Brain microvascular endothelial cell (primary cell): ENCODE measurements around the gene ADK.

Source experiments
- DNase-seq: peaks from one replicate; pipeline ENCODE4 v3.0.0-alpha.2; 2020
- H3K27ac ChIP-seq: fragments of 250-450 bp; sonication (Bioruptor Pico); 2 replicates; pipeline ENCODE4 v1.5.1; 2020; ENCODE audit warnings: mild to moderate bottlenecking, moderate library complexity
- H3K27me3 ChIP-seq: fragments of 250-450 bp; sonication (Bioruptor Pico); replicated peaks from 2 replicates; pipeline ENCODE4 v1.5.1; 2020; ENCODE audit warnings: mild to moderate bottlenecking
- H3K36me3 ChIP-seq: fragments of 250-450 bp; sonication (Bioruptor Pico); replicated peaks from 2 replicates; pipeline ENCODE4 v1.5.1; 2020; ENCODE audit warnings: mild to moderate bottlenecking
- H3K4me3 ChIP-seq: 2 replicates; pipeline ENCODE4 v1.5.1; 2011; ENCODE audit warnings: low read depth, mild to moderate bottlenecking, control low read depth, low read length, moderate library complexity
- CTCF ChIP-seq: IDR thresholded peaks from 2 replicates; pipeline ENCODE4 v1.5.1; 2011; ENCODE audit warnings: low read depth, mild to moderate bottlenecking, moderate library complexity, low read length, control low read depth, inconsistent platforms; ENCODE audit errors: missing control alignments
- in situ Hi-C: cut with HindIII; loops from 2 replicates; pipeline ENCODE4 v1.10.0; 2017; ENCODE audit warnings: low sequenced_read_pairs, low pct_ligation_motif_present

The ADK gene

GRCh38 chr10:74255214-74255613 lies 104.2 kb downstream of the ADK start:
- in situ Hi-C loops, result loop anchor here (25.0 kb wide), 1 partner anchor 807 kb away; a partner anchor contains a TSS
- no peak overlapping the region for H3K27ac ChIP-seq
- DNase-seq, result no peak
- H3K27me3 ChIP-seq, result no peaks in the 10 kb centered on the region
- H3K4me3 ChIP-seq, result no peak overlapping the region
- H3K36me3 ChIP-seq, result no peaks in the 10 kb centered on the region
- no peak for TF ChIP-seq CTCF

- in situ Hi-C loops, result loop anchor here (25.0 kb wide), 1 partner anchor 806 kb away; a partner anchor contains a TSS
- no peaks in the 10 kb centered on the region for H3K36me3 ChIP-seq
- H3K4me3 ChIP-seq, result no peak overlapping the region
- no peak for TF ChIP-seq CTCF
- H3K27ac ChIP-seq, result no peak overlapping the region
- no peak for DNase-seq
- no peaks in the 10 kb centered on the region for H3K27me3 ChIP-seq
Observed at GRCh38 chr10:74255888-74256357, 104.9 kb downstream of the ADK start.

- Histone ChIP-seq H3K36me3 (no peaks in the 10 kb centered on the region), H3K27me3 (no peaks in the 10 kb centered on the region), H3K4me3 (no peak overlapping the region), H3K27ac (no peak overlapping the region)
- TF ChIP-seq CTCF, result no peak
- in situ Hi-C loops, result loop anchor here (25.0 kb wide), 1 partner anchor 799 kb away; a partner anchor contains a TSS
- no peak for DNase-seq
Observed at GRCh38 chr10:74262856-74263255, 111.8 kb downstream of the ADK start.

GRCh38 chr10:74263996-74264395 lies 113.0 kb downstream of the ADK start:
- TF ChIP-seq CTCF, result no peak
- Histone ChIP-seq H3K27ac (no peak overlapping the region), H3K27me3 (no peaks in the 10 kb centered on the region), H3K36me3 (no peaks in the 10 kb centered on the region), H3K4me3 (no peak overlapping the region)
- in situ Hi-C loops, result loop anchor here (25.0 kb wide), 1 partner anchor 798 kb away; a partner anchor contains a TSS
- no peak for DNase-seq

GRCh38 chr10:74272288-74272687 lies 121.3 kb downstream of the ADK start:
- TF ChIP-seq CTCF, result no peak
- H3K27me3 ChIP-seq, result no peaks in the 10 kb centered on the region
- H3K4me3 ChIP-seq, result no peak overlapping the region
- no peak overlapping the region for H3K27ac ChIP-seq
- in situ Hi-C loops, result loop anchor here (25.0 kb wide), 1 partner anchor 790 kb away; a partner anchor contains a TSS
- DNase-seq, result no peak
- no peaks in the 10 kb centered on the region for H3K36me3 ChIP-seq

GRCh38 chr10:74275755-74276290 lies 124.8 kb downstream of the ADK start:
- no peak for DNase-seq
- no peaks in the 10 kb centered on the region for H3K27me3 ChIP-seq
- H3K27ac ChIP-seq, result no peak overlapping the region
- no peaks in the 10 kb centered on the region for H3K36me3 ChIP-seq
- TF ChIP-seq CTCF, result no peak
- no peak overlapping the region for H3K4me3 ChIP-seq
- in situ Hi-C loops, result no loop called here
